SK-N-SH treated with all-trans-retinoic acid at 6 μM for 48 hours (cell line): ENCODE measurements around the gene ENDOG.

Source experiments
- PPARA ChIP-seq: fragments of 250-450 bp; sonication (Bioruptor Pico); IDR thresholded peaks from 2 replicates; pipeline ENCODE4 v1.5.0; 2020; ENCODE audit warnings: mild to moderate bottlenecking, borderline replicate concordance
- TSHZ2 ChIP-seq: fragments of 250-450 bp; sonication (Bioruptor Pico); IDR thresholded peaks from 2 replicates; pipeline ENCODE4 v1.5.0; 2020; ENCODE audit warnings: mild to moderate bottlenecking, moderate library complexity

- no peak for TF ChIP-seq PPARA (CRISPR knock-in tag)
- no peak for TF ChIP-seq TSHZ2 (CRISPR knock-in tag)
These were observed 10.0 kb downstream of the ENDOG start for GRCh38 chr9:128828267-128828666.
